HG02981 (cell line): Measurements from ENCODE around the gene MMP11.

ENCODE experiments used
- ATAC-seq: cut with Tn5 transposase; IDR thresholded peaks from one replicate; pipeline ENCODE4 v1.9.1; 2021; ENCODE audit warnings: mild to moderate bottlenecking, moderate library complexity; ENCODE audit not compliant: unreplicated experiment

Gene MMP11

DNA sequence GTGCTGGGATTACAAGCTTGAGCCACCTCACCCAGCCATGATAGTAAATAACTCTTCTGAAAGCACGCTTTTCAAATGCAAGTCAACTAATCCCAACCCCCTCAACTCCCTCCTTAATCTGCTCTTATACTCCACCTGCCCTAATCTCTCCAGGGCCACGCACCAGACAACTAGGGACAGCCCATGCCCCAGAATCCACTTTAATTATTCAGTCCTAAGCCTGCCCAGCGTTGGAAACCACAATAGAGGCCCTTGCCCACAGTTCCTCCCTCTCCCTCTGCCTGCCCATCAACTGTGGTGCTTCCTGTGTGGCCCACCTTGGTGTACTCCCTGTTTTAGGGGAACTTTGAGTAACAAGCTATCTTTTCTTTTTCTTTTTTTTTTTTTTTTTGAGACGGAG, 15.8 kb upstream of the MMP11 start:
- ATAC-seq: no peak

DNA sequence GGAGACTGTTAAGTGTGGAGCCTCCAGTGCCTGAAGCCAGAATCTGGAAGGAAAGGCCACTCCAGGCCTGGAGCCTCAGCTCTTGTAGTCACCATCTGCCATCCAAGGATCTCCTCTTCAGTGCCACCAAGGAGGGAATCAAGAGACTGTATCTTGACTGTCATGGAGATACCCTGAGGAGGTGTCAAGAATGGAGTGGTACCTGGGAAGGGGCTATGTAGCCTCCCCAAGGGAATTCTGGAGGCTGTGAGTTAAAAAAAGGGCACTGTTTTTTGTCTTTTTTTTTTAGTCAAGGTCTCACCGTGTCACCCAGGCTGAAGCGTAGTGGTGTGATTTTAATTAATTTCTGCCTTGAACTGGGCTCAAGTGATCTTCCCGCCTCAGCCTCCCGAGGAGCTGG, 13.1 kb upstream of the MMP11 start:
- no peak for ATAC-seq

DNA sequence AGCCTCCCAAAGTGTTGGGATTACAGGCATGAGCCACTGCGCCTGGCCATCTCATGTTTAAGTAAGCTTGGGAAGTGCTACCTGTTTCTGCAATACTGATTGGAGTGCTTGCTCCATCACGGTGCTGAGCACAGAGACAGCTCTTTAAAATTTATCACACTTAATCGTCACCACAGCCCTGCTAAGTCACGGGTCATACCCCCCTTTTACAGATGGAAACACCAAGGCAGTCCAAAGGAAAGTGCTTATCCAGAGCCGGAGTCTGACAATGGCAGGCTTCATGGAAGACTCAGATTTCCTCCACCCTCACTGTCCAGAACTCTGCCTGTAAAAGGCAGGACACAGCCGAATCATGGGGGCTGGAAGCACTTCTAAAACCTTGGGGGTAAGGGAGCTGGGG, 12.6 kb upstream of the MMP11 start:
- no peak for ATAC-seq

DNA sequence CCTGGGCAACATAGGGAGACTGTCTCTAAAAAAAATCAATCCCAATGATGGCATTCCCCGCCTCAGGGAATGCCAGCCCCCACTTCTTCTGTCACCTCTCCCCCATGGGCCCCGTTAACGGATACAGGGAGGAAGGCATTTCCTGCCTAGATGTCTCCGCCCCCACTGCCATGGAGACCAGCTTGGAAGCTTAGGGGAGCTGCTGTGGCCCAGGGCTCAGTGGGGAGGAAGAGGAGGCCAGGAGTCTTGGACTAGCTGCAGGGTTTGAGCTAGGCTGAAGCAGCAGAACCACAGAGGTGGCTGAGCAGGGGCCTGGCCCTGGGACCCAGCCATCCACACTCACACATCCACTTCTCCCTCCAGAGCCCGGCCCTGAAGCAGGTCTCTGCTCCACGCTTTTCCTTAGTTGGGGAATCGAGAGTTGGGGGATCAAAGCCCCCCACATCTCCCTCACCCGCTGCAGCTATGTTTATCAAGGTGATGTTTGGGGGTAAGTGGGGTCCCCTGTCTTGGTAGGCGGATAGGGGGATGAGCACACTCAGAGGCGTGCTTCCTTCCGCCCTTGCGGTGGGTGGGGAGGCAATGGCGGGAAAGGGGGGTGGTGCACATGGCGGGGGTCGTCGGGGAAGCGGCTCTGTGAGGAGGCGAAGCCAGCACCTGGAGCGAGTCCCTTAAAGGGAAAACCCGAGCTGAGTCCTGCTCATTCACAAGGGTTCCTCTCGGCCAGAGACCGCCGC, 9.6 kb upstream of the MMP11 start, which contains the start of gene C22orf15:
Gene C22orf15 (plus strand): TSS at position 149 of the 737 bp plus-strand sequence. CDS start 317 bp downstream, at position 466.
- no peak for ATAC-seq

DNA sequence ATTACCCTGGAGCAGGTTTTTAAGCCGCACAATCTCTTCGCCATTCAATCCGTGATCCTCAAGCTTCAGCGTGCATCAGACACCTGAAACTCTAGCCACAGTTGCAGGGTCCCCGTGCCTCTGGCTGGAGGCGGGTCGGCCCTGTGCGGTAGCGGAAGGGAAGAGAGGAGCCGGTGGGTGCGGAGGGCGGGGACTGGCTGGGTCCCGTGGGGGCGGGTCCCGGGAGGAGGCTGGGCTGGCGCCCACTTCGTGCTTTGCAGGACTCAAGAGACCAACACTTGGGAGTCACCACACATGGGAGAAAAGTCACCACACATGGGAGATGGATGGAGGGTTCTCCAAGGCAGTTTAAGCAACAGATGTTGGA, 9.1 kb upstream of the MMP11 start:
- no peak for ATAC-seq

DNA sequence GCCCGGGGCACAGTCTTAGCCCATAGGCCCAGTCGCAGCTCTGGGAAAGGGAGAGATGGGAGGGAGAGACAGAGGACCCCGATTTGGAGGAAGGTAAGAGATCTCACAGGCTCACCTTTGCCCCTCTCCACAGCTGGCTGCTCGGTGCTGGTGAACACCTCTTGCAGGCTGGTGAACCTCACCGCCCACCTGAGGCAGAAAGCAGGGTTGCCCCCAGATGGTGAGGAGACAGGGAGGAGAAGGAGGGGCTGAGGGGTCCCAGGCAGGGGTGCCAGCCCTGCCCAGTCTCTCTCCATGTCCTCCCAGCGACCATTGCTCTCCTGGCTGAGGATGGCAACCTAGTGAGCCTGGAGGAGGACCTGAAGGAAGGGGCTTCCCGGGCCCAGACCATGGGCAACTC, 8.7 kb upstream of the MMP11 start:
- no peak for ATAC-seq

DNA sequence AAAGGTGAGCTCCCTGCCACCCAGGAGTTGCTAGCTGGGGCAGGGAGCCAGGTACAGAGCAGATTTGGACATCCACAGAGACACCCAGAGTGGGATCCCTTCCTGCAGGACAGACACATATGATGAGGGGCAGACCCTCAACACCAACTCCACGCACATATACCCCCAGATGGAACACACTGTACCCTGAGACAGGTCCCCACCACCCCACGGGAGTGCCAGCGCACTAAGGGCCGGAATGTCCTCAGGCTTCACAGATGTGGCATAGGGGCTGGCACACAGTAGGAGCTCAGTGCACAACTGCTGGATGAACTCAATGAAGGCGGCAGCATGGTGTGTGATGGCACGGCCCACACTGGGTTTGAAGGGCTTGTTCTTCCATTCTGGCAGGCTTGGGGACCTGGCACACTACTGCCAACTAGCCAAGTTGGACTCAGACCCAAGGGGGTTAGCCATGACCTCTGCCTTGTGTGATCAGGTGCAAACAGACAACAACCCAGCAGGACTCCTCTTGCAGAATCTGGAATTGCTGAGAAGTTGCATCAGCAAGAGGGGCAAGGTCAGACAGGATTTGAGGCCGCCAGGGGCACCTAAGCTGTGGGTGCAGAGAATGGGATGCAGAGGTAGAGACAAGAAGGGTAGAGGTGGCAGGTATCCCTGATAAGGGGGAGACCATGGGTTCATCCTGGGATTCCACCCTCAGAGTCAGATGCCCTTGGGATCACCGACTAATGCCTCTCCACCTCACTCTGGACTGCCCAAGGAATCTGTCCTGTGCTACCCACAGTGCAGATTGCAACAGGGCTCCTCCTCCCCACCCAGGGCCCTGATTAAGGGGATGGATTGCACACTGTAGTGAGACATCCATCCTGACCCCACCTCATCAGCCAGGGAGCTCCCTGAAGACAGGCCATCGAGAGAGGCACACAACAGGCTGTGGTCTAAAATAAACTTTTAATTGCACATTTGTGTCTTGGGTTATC, 7.5 kb upstream of the MMP11 start:
- ATAC-seq: no peak

DNA sequence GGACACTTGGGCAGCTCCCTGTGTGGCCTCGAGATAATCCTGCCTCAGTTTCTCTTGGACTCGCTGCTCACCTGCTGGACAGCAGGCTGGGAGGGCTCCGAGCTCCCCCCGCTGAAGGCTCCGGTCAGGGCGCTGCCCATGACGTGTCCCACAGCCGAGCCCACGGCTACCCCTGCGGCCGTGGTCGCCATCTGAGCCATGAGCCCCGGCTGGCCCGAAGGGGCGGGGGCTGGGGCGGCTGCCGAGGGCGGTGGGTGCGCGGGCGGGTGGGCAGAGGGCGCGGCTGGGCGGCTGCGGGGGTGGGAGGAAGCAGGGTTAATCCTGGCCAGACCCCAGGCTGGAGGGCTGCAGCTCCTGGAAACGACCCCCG, 5.4 kb upstream of the MMP11 start:
- ATAC-seq: no peak

DNA sequence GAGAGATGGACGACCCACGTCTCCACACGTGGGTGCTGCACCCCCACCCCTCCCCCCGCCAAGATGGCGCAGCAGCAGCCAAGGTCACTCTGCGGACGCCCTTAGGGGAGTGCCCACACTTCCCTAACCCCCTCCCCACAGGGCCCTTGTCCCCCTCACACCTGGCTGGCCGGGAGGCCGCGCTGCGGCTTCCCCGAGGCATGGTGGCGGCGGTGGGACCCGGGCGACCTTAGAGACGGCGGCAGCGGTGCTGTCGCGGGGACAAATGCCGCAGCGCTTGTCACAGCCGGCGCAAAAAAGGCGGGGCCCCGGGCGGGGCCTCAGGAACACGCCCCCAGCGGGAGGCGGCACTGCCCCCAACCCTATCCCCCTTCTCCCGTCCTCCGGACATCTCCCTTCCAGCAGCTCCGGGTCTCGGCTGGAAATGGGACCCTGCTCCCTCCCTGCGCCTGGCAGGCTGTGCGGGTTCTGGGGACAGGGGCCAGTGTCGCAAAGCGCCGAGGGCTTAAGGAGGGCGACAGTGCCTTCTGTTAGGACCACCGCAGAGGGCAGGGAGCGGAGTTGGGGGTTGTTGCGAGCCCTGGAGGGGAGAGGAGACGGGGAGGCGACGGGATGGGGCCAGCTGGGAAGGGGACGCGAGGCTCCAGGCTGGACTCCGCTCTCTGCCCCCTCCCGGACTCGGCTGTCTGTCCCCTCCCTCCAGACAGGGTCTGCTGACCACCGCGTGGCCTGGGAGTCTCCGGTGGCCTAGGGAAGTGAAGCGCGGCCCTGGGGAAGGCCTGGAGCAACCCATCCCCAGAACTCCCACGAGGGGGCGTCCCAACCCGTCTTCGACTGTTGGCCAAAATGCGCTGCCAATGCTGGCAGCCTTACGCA, 4.7 kb upstream of the MMP11 start, which contains the start of gene CHCHD10:
Gene CHCHD10 (minus strand): TSS at position 300 of the 876 bp plus-strand sequence. CDS start 98 bp downstream, at position 202.
- ATAC-seq: no peak

DNA sequence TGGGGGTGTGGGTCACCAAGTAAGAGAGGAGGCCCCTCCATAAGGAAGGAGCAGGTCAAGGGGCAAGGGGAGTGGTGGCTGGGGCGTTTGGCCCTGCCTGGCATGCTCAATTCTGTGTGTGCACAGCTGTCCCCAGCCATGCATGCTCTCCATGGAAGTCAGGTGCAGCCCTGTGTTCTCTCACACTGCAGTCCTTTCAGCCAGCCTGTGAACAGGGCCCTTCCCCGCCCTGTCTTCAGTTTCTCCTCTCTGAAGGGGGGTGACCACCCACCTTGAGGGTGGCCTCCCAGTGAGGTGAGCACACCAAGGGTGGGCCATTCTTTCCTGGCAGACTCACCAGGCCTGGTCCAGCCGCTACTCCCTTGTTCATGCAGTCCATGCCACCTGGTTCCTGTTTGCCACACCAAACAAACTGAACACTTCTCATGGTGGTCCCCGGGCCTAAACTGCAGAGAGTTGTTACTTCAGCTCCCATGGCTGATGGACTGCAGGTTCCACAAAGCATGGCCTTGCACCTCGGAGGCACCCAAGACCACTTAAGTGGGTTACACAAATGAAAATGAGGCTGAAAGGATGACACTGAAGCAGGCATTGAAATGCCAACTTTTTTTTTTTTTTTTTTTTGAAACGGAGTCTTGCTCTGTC, 3.2 kb upstream of the MMP11 start:
- ATAC-seq: no peak

DNA sequence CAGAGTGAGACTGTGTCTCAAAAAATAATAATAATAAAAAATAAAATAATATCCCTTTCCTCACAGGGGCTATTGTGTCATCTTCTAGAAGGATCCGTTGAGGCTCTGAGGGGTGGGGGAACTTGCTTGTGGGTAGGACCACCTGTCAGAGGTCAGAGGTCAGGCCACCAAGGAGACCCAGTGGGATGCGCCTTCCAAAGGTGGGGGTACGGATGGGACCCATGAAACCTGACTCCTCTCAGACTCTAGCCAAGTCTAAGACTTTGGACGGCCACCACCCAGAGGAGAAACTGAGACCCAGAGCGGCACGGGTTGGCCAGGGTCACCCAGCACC, 367 bp upstream of the MMP11 start:
- ATAC-seq: no peak

DNA sequence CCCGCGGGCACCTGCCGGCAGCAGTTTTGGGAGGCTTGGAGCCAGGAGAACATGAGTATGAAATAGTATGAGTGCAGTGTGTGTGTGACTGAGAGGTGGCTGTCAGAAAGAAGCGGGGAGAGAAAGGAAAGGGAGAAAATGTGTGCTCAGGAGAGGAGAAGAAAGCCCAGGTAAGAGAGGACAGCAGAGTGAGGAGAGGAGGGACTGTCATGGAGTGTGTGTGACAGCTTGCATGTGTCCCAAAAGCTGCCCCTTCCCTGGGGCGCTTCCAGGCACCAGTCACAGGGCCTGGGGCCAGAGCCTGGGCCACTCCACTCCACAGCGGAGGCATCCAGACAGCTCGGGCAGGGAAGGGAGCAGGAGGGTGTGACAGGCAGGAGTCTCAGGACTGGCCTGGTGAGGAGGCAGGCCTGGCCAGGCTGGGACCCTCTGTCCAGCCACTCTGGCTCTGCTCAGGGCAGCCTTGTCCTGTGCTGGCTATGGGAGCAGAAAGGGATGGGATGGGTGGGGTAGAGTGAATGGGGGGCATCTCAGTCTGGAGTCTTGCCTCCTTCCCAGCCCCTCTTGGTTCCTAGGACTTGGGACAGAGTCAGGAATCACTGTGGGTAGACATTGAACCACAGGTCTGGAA, 949 bp downstream of the MMP11 start:
- ATAC-seq: no peak

DNA sequence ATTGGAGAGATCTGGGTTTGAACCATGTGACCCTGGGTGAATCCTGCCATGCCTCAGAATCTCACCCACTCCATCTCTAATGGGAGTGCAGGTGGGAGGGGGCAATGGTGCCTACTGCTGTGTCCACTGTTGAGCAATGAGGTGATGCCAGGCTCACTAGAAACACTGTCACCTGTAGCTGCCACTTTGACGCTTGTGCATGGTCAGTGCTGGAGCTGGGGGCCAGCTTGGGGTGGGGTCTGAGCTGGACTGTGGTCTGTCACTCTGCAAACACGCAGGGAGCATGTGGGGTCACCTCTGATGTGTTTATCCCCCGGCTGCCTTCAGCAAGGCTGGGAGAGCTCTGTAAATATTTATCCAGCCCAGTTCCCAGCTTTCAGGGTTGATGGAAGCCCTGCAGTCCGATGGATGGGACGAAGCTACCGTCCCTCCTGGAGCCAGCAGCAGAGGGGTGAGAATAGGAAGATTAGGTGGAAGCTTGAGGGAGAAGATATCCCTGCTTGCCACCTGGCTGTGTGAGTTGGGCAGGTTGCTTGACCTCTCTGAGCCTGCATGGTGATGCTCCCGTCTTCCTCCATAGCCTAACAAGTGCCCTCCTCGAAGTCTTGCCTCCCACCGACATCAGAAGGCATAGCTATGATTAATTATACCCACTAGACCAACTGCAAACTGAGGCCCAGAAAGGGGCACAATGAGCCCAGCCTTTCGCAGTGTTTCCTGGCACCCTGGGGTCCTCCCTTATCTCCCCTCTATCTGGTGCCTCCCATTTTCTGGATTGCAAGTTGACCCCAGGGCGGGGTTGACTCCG, 1.7 kb downstream of the MMP11 start:
- no peak for ATAC-seq

DNA sequence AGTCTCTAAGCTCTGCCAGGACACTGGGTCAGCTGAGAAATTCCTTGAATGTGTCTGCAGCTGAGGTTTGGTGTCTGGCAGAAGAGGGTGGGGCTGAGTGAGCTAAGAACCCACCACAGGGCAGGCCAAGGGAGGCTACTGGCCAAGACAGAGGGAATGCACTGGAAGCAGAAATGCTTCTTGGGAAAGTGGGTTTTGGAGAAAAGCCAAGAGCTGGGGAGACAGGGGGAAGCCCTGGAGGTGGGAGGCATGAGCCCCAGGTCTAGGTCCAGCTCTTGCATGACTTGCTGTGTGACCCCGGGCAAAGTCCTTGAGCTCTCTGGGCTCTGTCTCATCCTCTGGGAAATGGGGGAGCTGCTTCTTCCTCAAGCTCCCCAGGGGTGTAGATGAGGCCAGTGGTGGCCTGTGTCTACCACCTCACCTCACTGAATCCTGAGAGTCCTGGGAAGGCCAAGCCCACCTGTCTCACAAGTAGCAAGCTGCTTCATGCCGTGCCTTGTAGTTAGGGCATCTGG, 2.3 kb downstream of the MMP11 start:
- no peak for ATAC-seq

DNA sequence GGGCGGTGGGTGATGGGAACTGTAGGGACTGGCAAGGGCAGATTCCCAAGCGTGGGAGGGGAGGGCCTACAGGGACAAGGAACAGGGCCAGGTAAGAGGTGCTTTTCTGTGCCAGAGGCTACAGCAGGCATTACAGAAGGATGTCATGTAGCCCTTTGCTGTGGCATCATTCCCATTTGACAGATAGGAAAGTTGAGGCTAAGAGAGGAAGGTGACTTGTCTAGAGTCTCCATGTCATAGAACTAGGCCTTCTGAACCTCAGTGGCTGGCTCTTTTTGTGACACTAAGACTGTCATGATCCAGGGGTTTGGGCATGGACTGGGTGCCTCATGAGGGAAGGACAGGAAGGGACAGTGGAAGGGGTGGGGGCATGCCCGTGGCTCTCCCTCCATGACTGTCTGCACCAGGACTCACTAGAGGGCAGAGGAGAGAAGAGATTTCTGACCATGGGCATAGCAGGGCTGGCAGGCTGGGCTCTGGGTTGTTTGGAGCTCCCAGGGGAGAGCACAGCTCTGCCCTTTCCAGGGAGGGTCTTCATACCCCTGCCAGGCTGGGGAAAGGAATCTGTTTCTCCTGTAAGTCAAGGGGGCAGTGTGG, 3.2 kb downstream of the MMP11 start:
- ATAC-seq: no peak

DNA sequence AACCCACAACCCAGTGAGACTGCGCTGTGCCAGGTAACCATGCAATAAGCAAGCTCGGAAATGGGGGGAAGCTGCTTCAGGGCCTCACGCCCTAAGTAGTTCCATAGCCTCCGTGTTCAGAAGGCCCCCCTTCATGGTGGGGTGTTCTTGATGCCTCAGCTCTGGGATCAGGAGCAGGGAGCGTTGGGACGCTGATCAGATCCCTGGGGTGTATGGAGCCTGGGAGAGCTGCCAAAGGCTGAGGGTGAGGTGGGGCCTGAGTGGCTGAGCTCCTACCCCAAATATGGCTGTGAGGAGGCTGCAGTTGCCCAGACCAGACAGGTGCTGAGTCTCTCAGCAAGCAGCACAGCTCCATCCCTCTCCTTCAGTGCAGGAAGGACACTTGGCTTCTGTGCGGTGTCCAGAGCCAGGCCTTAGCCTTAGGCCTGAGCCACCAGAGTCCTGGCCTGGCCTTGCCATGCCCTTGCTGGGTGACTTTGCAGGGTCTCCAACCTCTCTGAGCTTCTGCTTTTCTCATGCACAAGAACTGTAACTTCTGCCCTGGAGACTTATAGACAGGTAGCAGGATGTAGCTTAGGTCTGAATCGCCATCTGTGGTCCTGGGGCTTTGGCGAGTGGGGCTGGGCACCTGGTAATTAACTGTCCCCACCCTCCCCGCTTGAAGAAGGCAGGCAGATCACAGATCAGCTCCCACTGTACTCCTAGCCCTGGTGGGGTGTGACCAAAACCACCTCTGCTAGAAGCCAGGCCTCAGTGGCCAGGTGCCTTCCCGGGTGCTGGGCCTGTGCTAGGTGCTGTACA, 5.3 kb downstream of the MMP11 start:
- ATAC-seq: no peak

DNA sequence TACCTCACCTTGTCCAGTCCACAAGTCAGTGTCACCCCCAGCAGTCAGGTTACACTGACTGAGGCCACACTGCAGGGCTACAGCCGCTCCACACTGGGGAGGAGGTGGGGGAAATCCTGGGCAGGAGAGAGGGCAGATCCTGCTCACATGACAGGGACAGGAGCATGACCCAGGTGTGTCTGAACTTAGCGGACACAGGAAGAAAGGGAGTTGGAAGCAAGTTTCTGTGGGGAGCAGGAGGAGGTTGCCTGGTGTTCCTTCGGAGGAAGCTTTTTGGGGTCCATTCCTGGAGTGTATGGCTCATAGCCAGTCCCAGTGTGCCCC, 5.9 kb downstream of the MMP11 start:
- no peak for ATAC-seq

DNA sequence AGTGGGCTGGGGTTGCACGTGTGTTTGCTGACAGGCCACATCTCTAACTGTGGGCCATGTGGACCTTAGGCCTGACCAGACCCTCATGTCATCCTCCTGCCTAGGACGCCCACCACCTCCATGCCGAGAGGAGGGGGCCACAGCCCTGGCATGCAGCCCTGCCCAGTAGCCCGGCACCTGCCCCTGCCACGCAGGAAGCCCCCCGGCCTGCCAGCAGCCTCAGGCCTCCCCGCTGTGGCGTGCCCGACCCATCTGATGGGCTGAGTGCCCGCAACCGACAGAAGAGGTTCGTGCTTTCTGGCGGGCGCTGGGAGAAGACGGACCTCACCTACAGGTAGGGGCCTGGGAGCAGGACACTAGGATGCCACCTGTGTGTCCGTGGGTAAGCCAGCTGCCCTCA, 6.4 kb downstream of the MMP11 start:
- ATAC-seq: no peak
